ENCODE measurements around the gene ATP2A1.

DNA sequence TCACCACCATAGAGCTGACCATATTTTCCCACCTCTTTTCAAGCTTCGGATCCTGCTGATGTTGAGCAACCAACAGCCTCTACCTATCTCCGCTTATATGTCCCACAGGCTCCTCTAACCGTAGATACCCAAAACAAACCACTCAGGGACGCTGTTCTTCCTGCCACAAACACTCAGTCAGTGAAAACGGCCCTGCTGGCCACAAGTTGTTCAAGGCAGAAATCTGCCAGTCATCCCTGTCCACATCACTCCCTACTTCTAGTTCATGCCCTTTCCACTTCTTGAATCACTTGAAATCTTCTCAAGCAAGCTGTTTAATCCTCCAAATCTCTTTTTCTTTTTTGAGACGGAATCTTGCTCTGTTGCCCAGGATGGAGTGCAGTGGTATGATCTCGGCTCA lies 38.8 kb downstream of the ATP2A1 start:
- no peak for TF ChIP-seq CTCF (IDR thresholded peaks at IDR 0.05; ENCODE audit: borderline replicate concordance, extremely low read depth, low read length, poor library complexity, severe bottlenecking)
- TF ChIP-seq EZH2 (IDR thresholded peaks at IDR 0.05; ENCODE audit: borderline replicate concordance, low read depth, low read length, severe bottlenecking), result no peak
